Astrocyte (in vitro differentiated cells and primary cell): ENCODE results near the gene TRAF6. TPM values are rescaled to one million over a fixed set of nuclear protein-coding genes. Genes with fewer than 3 reads are reported as not detected.

Experiments
- DNase-seq: peaks from one replicate; pipeline ENCODE4 v3.0.0-alpha.2; 2010; ENCODE audit warnings: low read depth
- FAIRE-seq: peaks from 2 replicates; lab custom pipeline; 2011; peaks lifted over from hg19 to GRCh38; lab: Jason Lieb, UNC
- H2AFZ ChIP-seq: 2 replicates; pipeline ENCODE4 v1.6.0; 2012; ENCODE audit warnings: low read depth, low read length, inconsistent platforms
- H3K27ac ChIP-seq: 2 replicates; pipeline ENCODE4 v1.5.1; 2011; ENCODE audit warnings: low read depth, low read length, inconsistent platforms
- H3K27me3 ChIP-seq: 2 replicates; pipeline ENCODE4 v1.6.0; 2011; ENCODE audit warnings: low read length, inconsistent platforms; ENCODE audit not compliant: insufficient read depth
- H3K36me3 ChIP-seq: 2 replicates; pipeline ENCODE4 v1.5.1; 2011; ENCODE audit warnings: low read length, inconsistent platforms; ENCODE audit not compliant: insufficient read depth
- H3K4me1 ChIP-seq: 2 replicates; pipeline ENCODE4 v1.5.1; 2011; ENCODE audit warnings: low read length, inconsistent platforms; ENCODE audit not compliant: insufficient read depth
- H3K4me2 ChIP-seq: 2 replicates; pipeline ENCODE4 v1.6.0; 2012; ENCODE audit warnings: low read length, inconsistent platforms
- H3K4me3 ChIP-seq: 2 replicates; pipeline ENCODE4 v1.5.1; 2011; ENCODE audit warnings: low read depth, mild to moderate bottlenecking, low read length, inconsistent platforms; ENCODE audit not compliant: insufficient read depth
- H3K79me2 ChIP-seq: 2 replicates; pipeline ENCODE4 v1.6.0; 2012; ENCODE audit warnings: mild to moderate bottlenecking, low read length, inconsistent platforms; ENCODE audit not compliant: insufficient read depth
- H3K9ac ChIP-seq: 2 replicates; pipeline ENCODE4 v1.6.0; 2012; ENCODE audit warnings: mild to moderate bottlenecking, low read length, inconsistent platforms
- H3K9me3 ChIP-seq: 2 replicates; pipeline ENCODE4 v1.5.1; 2012; ENCODE audit warnings: low read depth, mild to moderate bottlenecking, low read length, inconsistent platforms; ENCODE audit not compliant: insufficient read depth
- H4K20me1 ChIP-seq: 2 replicates; pipeline ENCODE4 v1.6.0; 2012; ENCODE audit warnings: low read length, inconsistent platforms; ENCODE audit not compliant: insufficient read depth
- H3K27ac Mint-ChIP-seq: one replicate; pipeline ENCODE4 v1.8.0; 2021; ENCODE audit warnings: mild to moderate bottlenecking, mixed read lengths; ENCODE audit not compliant: unreplicated experiment
- H3K27me3 Mint-ChIP-seq: one replicate; pipeline ENCODE4 v1.8.0; 2021; ENCODE audit warnings: low read depth, mixed read lengths; ENCODE audit not compliant: unreplicated experiment
- H3K36me3 Mint-ChIP-seq: one replicate; pipeline ENCODE4 v1.8.0; 2021; ENCODE audit warnings: low read depth, mixed read lengths; ENCODE audit not compliant: unreplicated experiment
- H3K4me1 Mint-ChIP-seq: one replicate; pipeline ENCODE4 v1.8.0; 2021; ENCODE audit warnings: low read depth, mixed read lengths; ENCODE audit not compliant: unreplicated experiment
- H3K4me3 Mint-ChIP-seq: one replicate; pipeline ENCODE4 v1.8.0; 2021; ENCODE audit warnings: mild to moderate bottlenecking, moderate library complexity, mixed read lengths; ENCODE audit not compliant: unreplicated experiment
- H3K9me3 Mint-ChIP-seq: one replicate; pipeline ENCODE4 v1.8.0; 2021; ENCODE audit warnings: mild to moderate bottlenecking, mixed read lengths; ENCODE audit not compliant: unreplicated experiment
- EZH2 ChIP-seq: IDR thresholded peaks from 2 replicates; pipeline ENCODE4 v1.6.1; 2012; ENCODE audit warnings: mild to moderate bottlenecking, low read length, inconsistent platforms; ENCODE audit not compliant: insufficient read depth
- total RNA-seq: library from RNA; stranded (reverse); gene quantifications from 2 replicates; pipeline ENCODE4 v1.2.1, GENCODE V29; 2021
- TF ChIP-seq, protein P1 (sequence below): IDR thresholded peaks from 2 replicates; pipeline ENCODE4 v1.5.1; 2011; ENCODE audit warnings: low read depth, mild to moderate bottlenecking, inconsistent platforms, low read length, moderate library complexity; ENCODE audit not compliant: insufficient read depth

The TRAF6 gene
- total RNA-seq, 1 donor from 2014 or later = 19.4 TPM

DNA sequence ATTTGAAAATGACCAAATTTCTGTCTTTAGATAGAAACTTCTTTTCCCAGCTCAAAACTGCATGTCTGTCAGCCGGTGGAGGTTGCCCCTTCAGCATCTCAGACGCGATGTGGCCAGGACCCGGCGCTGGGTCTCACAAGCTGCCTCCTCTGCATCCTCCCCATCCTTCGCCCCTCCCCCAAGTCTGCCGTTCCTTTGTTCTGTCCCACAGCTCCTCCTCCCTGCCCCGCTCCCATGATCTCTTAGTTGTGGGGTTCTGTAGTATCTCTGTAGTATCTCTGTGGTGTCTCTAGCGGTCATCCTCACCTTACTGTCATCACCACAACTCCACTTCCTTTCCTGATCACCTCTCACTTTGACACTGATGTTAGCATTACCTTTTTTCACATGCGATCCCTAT is 49.9 kb downstream of the TRAF6 start:
- H3K9me3 Mint-ChIP-seq = no peaks in the 10 kb centered on the region
- H3K4me3 ChIP-seq = no peak overlapping the region
- peaks cover 35% of the 10 kb centered on the region for H3K4me1 ChIP-seq
- FAIRE-seq (no peak), DNase-seq (no peak)
- no peak overlapping the region for H3K4me2 ChIP-seq
- H3K27me3 Mint-ChIP-seq = no peaks in the 10 kb centered on the region
- H3K27ac ChIP-seq = no peak overlapping the region
- no peak overlapping the region for H3K9ac ChIP-seq
- H3K27ac Mint-ChIP-seq = peak overlapping the region; percentile 54
- no peaks in the 10 kb centered on the region for H3K27me3 ChIP-seq
- no peak overlapping the region for H2AFZ ChIP-seq
- H3K9me3 ChIP-seq = no peaks in the 10 kb centered on the region
- H3K36me3 Mint-ChIP-seq = peaks cover 25% of the 10 kb centered on the region
- H3K4me3 Mint-ChIP-seq = no peak overlapping the region
- H3K4me1 Mint-ChIP-seq = peaks cover 59% of the 10 kb centered on the region
- no peaks in the 10 kb centered on the region for H3K36me3 ChIP-seq
- no peaks in the 10 kb centered on the region for H4K20me1 ChIP-seq
- TF ChIP-seq, protein P1, sequence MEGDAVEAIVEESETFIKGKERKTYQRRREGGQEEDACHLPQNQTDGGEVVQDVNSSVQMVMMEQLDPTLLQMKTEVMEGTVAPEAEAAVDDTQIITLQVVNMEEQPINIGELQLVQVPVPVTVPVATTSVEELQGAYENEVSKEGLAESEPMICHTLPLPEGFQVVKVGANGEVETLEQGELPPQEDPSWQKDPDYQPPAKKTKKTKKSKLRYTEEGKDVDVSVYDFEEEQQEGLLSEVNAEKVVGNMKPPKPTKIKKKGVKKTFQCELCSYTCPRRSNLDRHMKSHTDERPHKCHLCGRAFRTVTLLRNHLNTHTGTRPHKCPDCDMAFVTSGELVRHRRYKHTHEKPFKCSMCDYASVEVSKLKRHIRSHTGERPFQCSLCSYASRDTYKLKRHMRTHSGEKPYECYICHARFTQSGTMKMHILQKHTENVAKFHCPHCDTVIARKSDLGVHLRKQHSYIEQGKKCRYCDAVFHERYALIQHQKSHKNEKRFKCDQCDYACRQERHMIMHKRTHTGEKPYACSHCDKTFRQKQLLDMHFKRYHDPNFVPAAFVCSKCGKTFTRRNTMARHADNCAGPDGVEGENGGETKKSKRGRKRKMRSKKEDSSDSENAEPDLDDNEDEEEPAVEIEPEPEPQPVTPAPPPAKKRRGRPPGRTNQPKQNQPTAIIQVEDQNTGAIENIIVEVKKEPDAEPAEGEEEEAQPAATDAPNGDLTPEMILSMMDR = no peak
- TF ChIP-seq EZH2 = no peak
- H3K79me2 ChIP-seq = no peaks in the 10 kb centered on the region

DNA sequence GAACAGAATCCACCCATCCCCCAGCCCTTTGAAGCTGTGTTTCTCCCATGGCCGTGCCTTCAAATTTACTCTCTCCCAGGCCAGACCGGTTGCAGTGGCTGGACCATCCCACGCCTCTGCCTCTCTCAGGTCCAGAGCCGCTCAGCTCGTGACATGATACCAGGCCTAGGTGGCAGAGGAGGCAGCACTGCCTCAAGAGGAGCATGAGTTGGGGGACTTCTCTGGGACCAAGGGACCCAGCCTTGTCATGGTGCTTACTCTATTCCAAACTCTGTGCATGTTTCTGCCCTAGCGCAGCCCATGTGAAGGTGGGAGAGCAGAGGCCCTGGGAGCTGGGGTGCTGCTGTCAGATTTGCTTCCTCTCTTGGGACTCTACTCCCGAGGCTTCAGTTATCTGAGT is 51.0 kb downstream of the TRAF6 start:
- Mint-ChIP-seq H3K27me3 (no peaks in the 10 kb centered on the region), H3K4me3 (no peak overlapping the region), H3K36me3 (peaks cover 32% of the 10 kb centered on the region), H3K27ac (no peak overlapping the region), H3K4me1 (peaks cover 59% of the 10 kb centered on the region), H3K9me3 (no peaks in the 10 kb centered on the region)
- Histone ChIP-seq H3K27ac (no peak overlapping the region), H3K9ac (no peak overlapping the region), H3K36me3 (no peaks in the 10 kb centered on the region), H2AFZ (no peak overlapping the region), H4K20me1 (no peaks in the 10 kb centered on the region), H3K79me2 (no peaks in the 10 kb centered on the region), H3K27me3 (no peaks in the 10 kb centered on the region), H3K4me3 (no peak overlapping the region), H3K4me1 (peaks cover 37% of the 10 kb centered on the region), H3K4me2 (no peak overlapping the region), H3K9me3 (no peaks in the 10 kb centered on the region)
- DNase-seq = no peak
- TF ChIP-seq, protein P1 = no peak
- TF ChIP-seq EZH2 = no peak
- FAIRE-seq = no peak

DNA sequence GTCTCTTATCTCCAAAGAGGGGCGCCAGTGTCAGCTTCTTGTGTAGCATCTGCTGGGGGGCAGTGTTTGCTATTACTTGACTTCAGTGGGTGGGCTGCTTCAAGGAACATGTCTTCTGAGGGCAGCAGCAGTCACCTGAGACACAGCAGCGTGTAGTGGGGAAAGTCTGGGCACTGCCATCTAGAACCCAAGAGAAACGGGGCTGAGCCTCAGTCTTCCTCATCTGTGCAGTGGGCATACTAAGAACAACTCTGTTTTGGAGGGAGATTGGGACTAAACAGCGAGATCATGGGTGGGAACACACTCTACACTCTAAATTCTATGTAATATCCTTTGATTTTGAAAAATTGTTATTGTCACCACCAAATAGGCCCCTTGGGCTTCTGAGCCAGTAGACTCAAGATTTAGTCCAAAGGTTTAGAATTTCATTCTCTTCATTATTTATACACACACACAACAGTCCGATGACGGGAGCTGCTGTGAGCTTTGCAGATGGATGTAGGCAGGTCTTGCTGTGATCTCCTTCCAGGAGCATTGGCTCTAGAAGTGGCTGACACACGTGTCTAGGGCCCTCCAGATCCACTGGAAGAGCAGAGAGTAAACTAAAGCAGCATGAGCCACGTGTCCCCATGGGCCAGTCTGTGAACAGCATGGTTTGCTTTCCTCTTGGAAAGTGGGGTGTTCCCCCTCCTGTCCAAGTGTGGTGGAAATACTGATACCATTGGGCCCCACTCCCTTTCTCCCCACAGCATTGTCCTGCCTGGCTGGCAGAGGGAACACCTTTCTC is 51.8 kb downstream of the TRAF6 start:
- Mint-ChIP-seq H3K4me1 (peaks cover 59% of the 10 kb centered on the region), H3K27me3 (no peaks in the 10 kb centered on the region)

More for the DNA sequence above, 51.8 kb downstream of the TRAF6 start:
- H3K36me3 Mint-ChIP-seq = peaks cover 35% of the 10 kb centered on the region
- H3K36me3 ChIP-seq = no peaks in the 10 kb centered on the region
- peaks cover 37% of the 10 kb centered on the region for H3K4me1 ChIP-seq
- no peak overlapping the region for H2AFZ ChIP-seq
- H4K20me1 ChIP-seq = no peaks in the 10 kb centered on the region
- no peak overlapping the region for H3K4me3 Mint-ChIP-seq
- no peak overlapping the region for H3K9ac ChIP-seq
- no peaks in the 10 kb centered on the region for H3K79me2 ChIP-seq
- FAIRE-seq = no peak
- H3K4me2 ChIP-seq = no peak overlapping the region
- peak overlapping the region; percentile 53 for H3K27ac Mint-ChIP-seq
- no peaks in the 10 kb centered on the region for H3K9me3 Mint-ChIP-seq
- TF ChIP-seq, protein P1 = no peak
- no peak for TF ChIP-seq EZH2
- no peaks in the 10 kb centered on the region for H3K9me3 ChIP-seq
- H3K27me3 ChIP-seq = no peaks in the 10 kb centered on the region
- no peak for DNase-seq
- H3K4me3 ChIP-seq = no peak overlapping the region
- no peak overlapping the region for H3K27ac ChIP-seq
